OCI-LY1 (cell line): ENCODE measurements around the gene TRIM63.

Source experiments
- H2AFZ ChIP-seq: fragments of 200-600 bp; sonication (generic), shearing (Covaris generic); 2 replicates; pipeline ENCODE4 v1.6.0; 2014; ENCODE audit warnings: antibody characterized with exemption, mild to moderate bottlenecking, low read length
- H3F3A ChIP-seq: fragments of 200-600 bp; sonication (generic), shearing (Covaris generic); 2 replicates; pipeline ENCODE4 v1.6.0; 2014; ENCODE audit warnings: mild to moderate bottlenecking, antibody characterized with exemption, low read length, moderate library complexity; ENCODE audit not compliant: insufficient read depth
- H3K27ac ChIP-seq: fragments of 200-600 bp; sonication (generic); 2 replicates; pipeline ENCODE4 v1.5.1; 2014; ENCODE audit warnings: low read length, mixed run types, mild to moderate bottlenecking, low read depth; ENCODE audit not compliant: poor library complexity, severe bottlenecking
- H3K27me3 ChIP-seq: fragments of 200-600 bp; sonication (generic); 2 replicates; pipeline ENCODE4 v1.6.0; 2014; ENCODE audit warnings: antibody characterized with exemption, mild to moderate bottlenecking, low read length, moderate library complexity; ENCODE audit not compliant: insufficient read depth
- H3K36me3 ChIP-seq: fragments of 200-600 bp; sonication (generic); 2 replicates; pipeline ENCODE4 v1.6.1; 2014; ENCODE audit warnings: mild to moderate bottlenecking, antibody characterized with exemption, low read length, moderate library complexity, mixed read lengths; ENCODE audit not compliant: insufficient read depth
- H3K4me1 ChIP-seq: fragments of 200-600 bp; sonication (generic); 2 replicates; pipeline ENCODE4 v1.5.1; 2014; ENCODE audit warnings: mild to moderate bottlenecking, low read length, moderate library complexity; ENCODE audit not compliant: insufficient read depth, severe bottlenecking
- H3K4me2 ChIP-seq: fragments of 200-600 bp; sonication (generic), shearing (Covaris generic); 2 replicates; pipeline ENCODE4 v1.6.1; 2014; ENCODE audit warnings: low read length
- H3K4me3 ChIP-seq: fragments of 200-600 bp; sonication (generic); 2 replicates; pipeline ENCODE4 v1.5.1; 2014; ENCODE audit warnings: low read length, low read depth, mild to moderate bottlenecking, mixed read lengths; ENCODE audit not compliant: poor library complexity, severe bottlenecking
- H3K79me2 ChIP-seq: fragments of 200-600 bp; shearing (Covaris generic); 2 replicates; pipeline ENCODE4 v1.6.1; 2016; ENCODE audit warnings: mixed run types, low read length, mixed read lengths; ENCODE audit not compliant: insufficient read depth
- H3K9ac ChIP-seq: fragments of 200-600 bp; sonication (generic), shearing (Covaris generic); 2 replicates; pipeline ENCODE4 v1.6.1; 2014; ENCODE audit warnings: mild to moderate bottlenecking, low read length, mixed read lengths
- H3K9me2 ChIP-seq: fragments of 200-600 bp; sonication (generic), shearing (Covaris generic); 2 replicates; pipeline ENCODE4 v1.6.1; 2014; ENCODE audit warnings: low read depth, mild to moderate bottlenecking, low read length, mixed read lengths
- H3K9me3 ChIP-seq: fragments of 200-600 bp; shearing (Covaris generic); 2 replicates; pipeline ENCODE4 v1.6.1; 2014; ENCODE audit warnings: low read length, mixed read lengths
- H4K20me1 ChIP-seq: fragments of 200-600 bp; sonication (generic), shearing (Covaris generic); 2 replicates; pipeline ENCODE4 v1.6.0; 2016; ENCODE audit warnings: mild to moderate bottlenecking, low read length; ENCODE audit not compliant: insufficient read depth
- CTCF ChIP-seq: fragments of 200-600 bp; sonication (generic), shearing (Covaris generic); IDR thresholded peaks from 2 replicates; pipeline ENCODE4 v1.5.1; 2017; ENCODE audit warnings: mild to moderate bottlenecking, antibody characterized with exemption, low read length, moderate library complexity, mixed read lengths
- EZH2 ChIP-seq: fragments of 200-600 bp; sonication (generic), shearing (Covaris generic); IDR thresholded peaks from 2 replicates; pipeline ENCODE4 v1.8.0; 2017; ENCODE audit warnings: borderline replicate concordance, mixed run types, mild to moderate bottlenecking, antibody characterized with exemption, low read length, moderate library complexity, mixed read lengths

Gene TRIM63

GRCh38 chr1:26016258-26016952, 51.0 kb downstream of the TRIM63 start:
- 0 out of 2 replicates have a peak, but pooled peaks cover 3% of the 10 kb centered on the region for H3K27me3 ChIP-seq
- H4K20me1 ChIP-seq, result no peaks in the 10 kb centered on the region
- no peaks in the 10 kb centered on the region for H3K36me3 ChIP-seq
- no peak overlapping the region for H2AFZ ChIP-seq
- H3K4me3 ChIP-seq, result no peak overlapping the region
- H3F3A ChIP-seq, result no peaks in the 10 kb centered on the region
- TF ChIP-seq EZH2 (no peak), CTCF (no peak)
- no peak overlapping the region for H3K9ac ChIP-seq
- H3K4me2 ChIP-seq, result no peak overlapping the region
- H3K79me2 ChIP-seq, result no peaks in the 10 kb centered on the region
- no peaks in the 10 kb centered on the region for H3K4me1 ChIP-seq
- no peaks in the 10 kb centered on the region for H3K9me3 ChIP-seq
- no peak overlapping the region for H3K27ac ChIP-seq
- no peaks in the 10 kb centered on the region for H3K9me2 ChIP-seq

GRCh38 chr1:26015358-26015757, 52.1 kb downstream of the TRIM63 start:
- Histone ChIP-seq H4K20me1 (no peaks in the 10 kb centered on the region), H3K79me2 (no peaks in the 10 kb centered on the region), H3K4me2 (no peak overlapping the region), H3K36me3 (no peaks in the 10 kb centered on the region), H3K4me1 (no peaks in the 10 kb centered on the region), H3K9me3 (no peaks in the 10 kb centered on the region), H3K27me3 (0 out of 2 replicates have a peak, but pooled peaks cover 3% of the 10 kb centered on the region), H3K9me2 (no peaks in the 10 kb centered on the region), H3K27ac (no peak overlapping the region), H3F3A (no peaks in the 10 kb centered on the region), H2AFZ (no peak overlapping the region), H3K9ac (no peak overlapping the region), H3K4me3 (no peak overlapping the region)
- TF ChIP-seq CTCF, result no peak
- TF ChIP-seq EZH2, result no peak

- Histone ChIP-seq H4K20me1 (no peaks in the 10 kb centered on the region), H3K9me2 (no peaks in the 10 kb centered on the region), H3K4me2 (no peak overlapping the region), H3K27ac (no peak overlapping the region), H3K36me3 (no peaks in the 10 kb centered on the region), H3F3A (no peaks in the 10 kb centered on the region), H3K9me3 (no peaks in the 10 kb centered on the region), H3K27me3 (0 out of 2 replicates have a peak, but pooled peaks cover 3% of the 10 kb centered on the region), H3K9ac (no peak overlapping the region), H3K79me2 (no peaks in the 10 kb centered on the region), H3K4me1 (peaks cover 7% of the 10 kb centered on the region), H2AFZ (no peak overlapping the region), H3K4me3 (no peak overlapping the region)
- TF ChIP-seq CTCF (no peak), EZH2 (no peak)
Observed at GRCh38 chr1:26014179-26014578, 53.3 kb downstream of the TRIM63 start.
